ENCODE data around the gene MSH5.
"Not testable (repeated sequence)": the region's sequence is repeated elsewhere in the genome, so short reads cannot be mapped to it uniquely, and the experiment has no call there.

Gene MSH5

GRCh38 chr6:31707701-31708100 lies 32.1 kb upstream of the MSH5 start:
- Mint-ChIP-seq H3K4me1 (peaks cover 23% of the 10 kb centered on the region), H3K27ac (no peak overlapping the region), H3K9me3 (no peaks in the 10 kb centered on the region), H3K36me3 (no peaks in the 10 kb centered on the region), H3K4me3 (no peak overlapping the region), H3K27me3 (no peaks in the 10 kb centered on the region)
- no peak for ATAC-seq

- H3K27me3 Mint-ChIP-seq, result no peaks in the 10 kb centered on the region
- ATAC-seq, result no peak
- H3K4me1 Mint-ChIP-seq, result peaks cover 23% of the 10 kb centered on the region
- H3K4me3 Mint-ChIP-seq, result no peak overlapping the region
- no peaks in the 10 kb centered on the region for H3K36me3 Mint-ChIP-seq
- H3K9me3 Mint-ChIP-seq, result no peaks in the 10 kb centered on the region
- no peak overlapping the region for H3K27ac Mint-ChIP-seq
Observed at GRCh38 chr6:31708224-31708623, 31.6 kb upstream of the MSH5 start.

GRCh38 chr6:31709157-31709556 lies 30.6 kb upstream of the MSH5 start:
- not testable (repeated sequence) for H3K9me3 Mint-ChIP-seq

GRCh38 chr6:31710523-31711219 lies 29.1 kb upstream of the MSH5 start:
- Mint-ChIP-seq H3K36me3 (no peaks in the 10 kb centered on the region), H3K27ac (peak overlapping the region; percentile 56), H3K4me1 (peaks cover 23% of the 10 kb centered on the region)

More at GRCh38 chr6:31709157-31709556, 30.6 kb upstream of the MSH5 start:
- not testable (repeated sequence) for ATAC-seq, H3K27me3 Mint-ChIP-seq, H3K4me3 Mint-ChIP-seq, H3K27ac Mint-ChIP-seq, H3K36me3 Mint-ChIP-seq
- H3K4me1 Mint-ChIP-seq, result peaks cover 23% of the 10 kb centered on the region

GRCh38 chr6:31711233-31711632 lies 28.6 kb upstream of the MSH5 start:
- Mint-ChIP-seq H3K36me3 (no peaks in the 10 kb centered on the region), H3K27me3 (no peaks in the 10 kb centered on the region), H3K4me3 (no peak overlapping the region), H3K9me3 (no peaks in the 10 kb centered on the region), H3K4me1 (peaks cover 23% of the 10 kb centered on the region), H3K27ac (peak overlapping the region; percentile 56)
- no peak for ATAC-seq

More at GRCh38 chr6:31710523-31711219, 29.1 kb upstream of the MSH5 start:
- Mint-ChIP-seq H3K4me3 (peak overlapping the region; percentile 3), H3K27me3 (no peaks in the 10 kb centered on the region), H3K9me3 (no peaks in the 10 kb centered on the region)
- no peak for ATAC-seq

GRCh38 chr6:31712296-31712695 lies 27.5 kb upstream of the MSH5 start:
- Mint-ChIP-seq H3K4me3 (no peak overlapping the region), H3K9me3 (no peaks in the 10 kb centered on the region), H3K4me1 (peaks cover 23% of the 10 kb centered on the region), H3K27ac (no peak overlapping the region), H3K27me3 (no peaks in the 10 kb centered on the region), H3K36me3 (no peaks in the 10 kb centered on the region)
- ATAC-seq, result peak; percentile 70

- Mint-ChIP-seq H3K36me3 (no peaks in the 10 kb centered on the region), H3K4me3 (no peak overlapping the region), H3K27ac (no peak overlapping the region), H3K4me1 (peaks cover 23% of the 10 kb centered on the region), H3K9me3 (no peaks in the 10 kb centered on the region), H3K27me3 (no peaks in the 10 kb centered on the region)
- no peak for ATAC-seq
Observed at GRCh38 chr6:31713465-31713864, 26.3 kb upstream of the MSH5 start.

- Mint-ChIP-seq H3K27ac (no peak overlapping the region), H3K27me3 (no peaks in the 10 kb centered on the region), H3K36me3 (no peaks in the 10 kb centered on the region), H3K4me3 (no peak overlapping the region), H3K4me1 (peaks cover 23% of the 10 kb centered on the region), H3K9me3 (no peaks in the 10 kb centered on the region)
- no peak for ATAC-seq
Observed at GRCh38 chr6:31713991-31714684, 25.7 kb upstream of the MSH5 start.

- no peak within 1 kb of the TSS for H3K27ac Mint-ChIP-seq
- no peaks in the 10 kb centered on the region for H3K9me3 Mint-ChIP-seq
- H3K4me1 Mint-ChIP-seq, result peaks cover 23% of the 10 kb centered on the region
- no peak within 1 kb of the TSS for H3K4me3 Mint-ChIP-seq
- H3K36me3 Mint-ChIP-seq, result no peaks in the 10 kb centered on the region
- no peak for ATAC-seq
- H3K27me3 Mint-ChIP-seq, result no peaks in the 10 kb centered on the region
Observed at GRCh38 chr6:31715022-31715958, 24.5 kb upstream of the MSH5 start, which contains the start of gene LY6G6D. Gene LY6G6D (plus strand): TSS chr6:31715348. CDS start chr6:31715356, 8 bp downstream.

GRCh38 chr6:31717499-31718222 lies 22.1 kb upstream of the MSH5 start:
- Mint-ChIP-seq H3K4me3 (no peak overlapping the region), H3K27me3 (no peaks in the 10 kb centered on the region), H3K4me1 (no peaks in the 10 kb centered on the region), H3K27ac (no peak overlapping the region), H3K9me3 (no peaks in the 10 kb centered on the region), H3K36me3 (no peaks in the 10 kb centered on the region)
- no peak for ATAC-seq

- Mint-ChIP-seq H3K27ac (no peak overlapping the region), H3K36me3 (no peaks in the 10 kb centered on the region), H3K27me3 (no peaks in the 10 kb centered on the region), H3K4me3 (no peak overlapping the region), H3K4me1 (peaks cover 3% of the 10 kb centered on the region), H3K9me3 (no peaks in the 10 kb centered on the region)
- ATAC-seq, result no peak
Observed at GRCh38 chr6:31718265-31718664, 21.5 kb upstream of the MSH5 start.

- no peak overlapping the region for H3K27ac Mint-ChIP-seq
- no peak for ATAC-seq
- no peaks in the 10 kb centered on the region for H3K36me3 Mint-ChIP-seq
- no peaks in the 10 kb centered on the region for H3K9me3 Mint-ChIP-seq
- H3K4me1 Mint-ChIP-seq, result peaks cover 10% of the 10 kb centered on the region
- no peaks in the 10 kb centered on the region for H3K27me3 Mint-ChIP-seq
- H3K4me3 Mint-ChIP-seq, result no peak overlapping the region
Observed at GRCh38 chr6:31719001-31719400, 20.8 kb upstream of the MSH5 start.

- no peak for ATAC-seq
- peak overlapping the region; percentile 1 for H3K27ac Mint-ChIP-seq
- peaks cover 4% of the 10 kb centered on the region for H3K36me3 Mint-ChIP-seq
- H3K4me1 Mint-ChIP-seq, result peaks cover 11% of the 10 kb centered on the region
- H3K9me3 Mint-ChIP-seq, result no peaks in the 10 kb centered on the region
- H3K4me3 Mint-ChIP-seq, result no peak overlapping the region
- H3K27me3 Mint-ChIP-seq, result no peaks in the 10 kb centered on the region
Observed at GRCh38 chr6:31720196-31720770, 19.5 kb upstream of the MSH5 start.

GRCh38 chr6:31721351-31722020 lies 18.3 kb upstream of the MSH5 start, which contains the start of gene LY6G6C:
Gene LY6G6C (minus strand): TSS chr6:31721746. CDS start chr6:31721679, 67 bp downstream.
- peaks cover 16% of the 10 kb centered on the region for H3K36me3 Mint-ChIP-seq
- H3K9me3 Mint-ChIP-seq, result no peaks in the 10 kb centered on the region
- H3K4me1 Mint-ChIP-seq, result peaks cover 22% of the 10 kb centered on the region
- ATAC-seq, result no peak
- H3K27ac Mint-ChIP-seq, result peak within 1 kb of the TSS; percentile 1
- no peak within 1 kb of the TSS for H3K4me3 Mint-ChIP-seq
- no peaks in the 10 kb centered on the region for H3K27me3 Mint-ChIP-seq

All from stimulated activated memory B cell treated with anti-CD40 and anti-IgM and Interleukin-4, amounts not matched to agents 10 μg/mL and 1 μg/mL and 100 μg/mL, for 72 hours (primary cell).